ENCODE results near the gene ATP6V0A4.

Gene ATP6V0A4

GRCh38 chr7:138665249-138665648 lies 132.7 kb downstream of the ATP6V0A4 start:
- no peak for DNase-seq (ENCODE audit: extremely low read depth, low read depth)
- TF ChIP-seq CTCF (IDR thresholded peaks at IDR 0.05; ENCODE audit: low read depth, low read length, missing control alignments), result no peak
- no peak overlapping the region for H3K4me3 ChIP-seq (replicated peaks; ENCODE audit: low read depth, low read length)

DNA sequence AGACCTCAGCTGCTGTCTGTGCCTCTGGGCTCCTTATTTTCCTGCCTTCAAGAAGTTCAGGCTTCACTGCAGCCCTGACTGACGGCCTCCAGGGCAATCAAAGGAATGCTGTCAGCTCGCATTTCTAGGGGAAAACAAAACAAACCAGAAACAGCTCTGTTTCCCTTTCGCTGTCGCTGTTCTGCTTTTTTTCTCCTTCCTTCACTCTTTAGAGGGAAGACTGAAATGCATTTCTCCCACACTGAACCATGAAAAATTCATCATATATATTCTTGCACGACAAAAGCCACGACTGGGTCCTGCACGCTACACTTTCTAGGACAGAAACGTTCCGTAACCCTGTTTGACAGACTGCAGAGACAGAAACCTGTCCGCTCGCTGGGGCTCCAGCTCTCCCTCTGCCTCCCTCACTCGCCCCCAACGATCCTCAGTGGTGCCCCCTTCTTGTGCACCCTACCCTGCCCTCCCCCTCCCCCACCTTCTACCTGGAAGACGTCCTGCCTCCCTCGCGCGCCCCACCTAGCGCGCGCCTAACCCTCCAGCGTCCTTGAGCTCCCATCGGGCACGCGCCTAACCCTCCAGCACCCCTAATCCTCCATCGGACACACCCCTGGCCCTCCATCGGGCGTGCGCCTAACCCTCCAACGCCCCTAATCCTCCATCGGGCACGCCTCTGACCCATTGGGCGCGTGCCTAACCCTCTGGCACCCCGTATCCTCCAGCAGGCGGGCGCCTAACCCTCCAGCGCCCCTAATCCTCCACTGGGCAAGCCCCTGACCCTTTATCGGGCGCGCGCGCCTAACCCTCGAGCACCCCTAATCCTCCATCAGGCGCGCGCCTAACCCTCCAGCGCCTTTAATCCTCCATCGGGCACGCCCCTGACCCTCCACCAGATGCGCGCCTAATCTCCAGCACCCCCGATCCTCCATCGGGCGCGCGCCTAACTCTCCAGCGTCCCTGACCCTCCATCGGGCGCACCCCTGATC lies 134.0 kb downstream of the ATP6V0A4 start:
- TF ChIP-seq CTCF (IDR thresholded peaks at IDR 0.05; ENCODE audit: low read depth, low read length, missing control alignments), result no peak
- H3K4me3 ChIP-seq (replicated peaks; ENCODE audit: low read depth, low read length), result 0 out of 2 replicates have a peak overlapping the region, but pooled peaks have one; percentile 8
- no peak for DNase-seq (ENCODE audit: extremely low read depth, low read depth)

DNA sequence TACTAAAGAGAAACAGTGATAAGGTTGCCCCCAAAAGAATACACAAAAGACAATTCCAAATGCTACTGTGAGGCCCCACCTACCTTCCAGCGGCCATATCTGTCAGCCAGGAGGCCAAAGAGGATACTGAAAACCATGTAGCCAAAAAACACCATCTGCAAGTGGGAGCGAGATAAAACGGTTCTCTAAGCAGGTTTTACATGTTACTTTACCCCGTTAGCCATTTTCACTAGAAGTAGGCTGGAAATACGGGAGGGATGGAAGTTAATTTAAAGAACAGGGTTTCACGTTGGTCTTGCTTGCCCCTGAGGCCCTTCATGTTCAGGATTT lies 135.0 kb downstream of the ATP6V0A4 start:
- H3K4me3 ChIP-seq (replicated peaks; ENCODE audit: low read depth, low read length), result no peak overlapping the region

DNA sequence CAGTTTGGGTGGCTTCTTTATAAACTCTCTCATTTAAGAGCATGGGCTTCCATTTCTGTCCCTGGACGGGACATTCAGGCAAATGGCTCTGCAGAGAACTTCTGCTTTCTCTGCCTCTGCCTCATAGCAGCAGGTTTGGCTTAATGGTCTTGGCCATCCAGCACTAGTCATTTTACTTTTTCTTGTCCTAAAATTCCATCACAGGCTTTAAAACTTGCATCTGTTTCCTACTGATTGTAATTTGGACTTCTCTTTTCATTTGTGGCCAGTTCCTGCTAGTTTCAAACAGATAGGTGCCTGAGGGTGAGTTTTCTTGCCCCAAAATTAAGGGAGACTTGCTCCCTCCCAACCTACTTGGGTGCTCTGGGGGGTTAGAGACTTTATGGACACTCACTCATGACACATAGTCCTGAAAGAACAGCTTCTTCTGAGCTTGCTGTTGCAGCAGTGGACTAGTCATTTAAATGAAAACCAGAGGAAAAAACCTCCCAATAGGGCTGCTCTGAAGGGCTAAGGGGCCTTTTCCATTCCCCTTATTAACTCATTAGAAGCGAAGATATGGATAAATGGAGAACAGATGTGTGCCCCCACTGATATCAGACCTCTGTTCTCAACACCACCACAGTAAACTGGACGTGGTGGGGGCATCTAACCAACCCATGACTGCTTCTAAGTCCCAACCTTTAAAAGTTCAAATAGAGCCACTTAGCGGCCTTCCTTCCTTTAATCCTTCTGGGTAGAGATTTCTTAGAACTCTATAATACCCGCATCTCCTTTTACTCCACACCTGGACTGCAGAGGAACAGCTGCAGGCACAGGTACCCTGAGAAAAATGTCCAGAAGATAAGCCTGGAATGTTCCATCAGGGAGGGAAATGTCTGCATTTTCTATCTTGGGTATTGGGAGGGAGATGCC lies 135.7 kb downstream of the ATP6V0A4 start:
- no peak for TF ChIP-seq CTCF (IDR thresholded peaks at IDR 0.05; ENCODE audit: low read depth, low read length, missing control alignments)
- DNase-seq (ENCODE audit: extremely low read depth, low read depth), result no peak
- H3K4me3 ChIP-seq (replicated peaks; ENCODE audit: low read depth, low read length), result no peak overlapping the region

More for the DNA sequence above, 135.0 kb downstream of the ATP6V0A4 start:
- no peak for TF ChIP-seq CTCF (IDR thresholded peaks at IDR 0.05; ENCODE audit: low read depth, low read length, missing control alignments)
- DNase-seq (ENCODE audit: extremely low read depth, low read depth), result no peak

DNA sequence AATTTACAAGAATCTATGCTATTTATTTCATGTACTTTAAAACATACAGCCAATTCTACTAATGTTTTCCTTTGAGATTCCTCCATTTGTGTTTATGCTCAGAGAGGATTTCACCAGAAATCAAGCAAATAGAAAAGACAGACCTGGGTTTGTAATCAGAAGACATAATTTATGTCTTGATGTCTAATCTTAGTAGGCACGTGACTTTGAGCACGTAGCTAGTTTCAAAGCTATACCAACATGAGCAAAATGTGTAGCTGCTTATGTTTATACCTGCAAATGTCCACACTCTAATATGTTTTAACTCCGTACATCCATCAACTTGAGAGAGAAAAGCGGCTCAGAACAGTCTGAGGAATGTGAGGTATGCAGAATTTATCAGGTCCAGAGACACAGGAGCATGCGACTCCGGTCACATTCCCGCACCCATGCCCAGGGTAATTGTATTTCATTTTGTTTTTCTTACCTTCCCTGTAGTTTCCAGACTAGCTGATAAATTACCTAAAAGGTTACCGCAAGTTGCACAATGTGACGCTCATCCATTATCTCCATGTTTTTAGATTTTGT lies 136.8 kb downstream of the ATP6V0A4 start:
- DNase-seq (ENCODE audit: extremely low read depth, low read depth), result no peak
- TF ChIP-seq CTCF (IDR thresholded peaks at IDR 0.05; ENCODE audit: low read depth, low read length, missing control alignments), result no peak

GRCh38 chr7:138658889-138659288 lies 139.1 kb downstream of the ATP6V0A4 start:
- no peak overlapping the region for H3K4me3 ChIP-seq (replicated peaks; ENCODE audit: low read depth, low read length)
- no peak for TF ChIP-seq CTCF (IDR thresholded peaks at IDR 0.05; ENCODE audit: low read depth, low read length, missing control alignments)
- no peak for DNase-seq (ENCODE audit: extremely low read depth, low read depth)

More for the DNA sequence above, 136.8 kb downstream of the ATP6V0A4 start:
- no peak overlapping the region for H3K4me3 ChIP-seq (replicated peaks; ENCODE audit: low read depth, low read length)
